ENCODE data around the gene AP1B1. TPM values are rescaled to one million over a fixed set of nuclear protein-coding genes. Genes with fewer than 3 reads are reported as not detected.

AP1B1 gene
- total RNA-seq, 4 donors from 2014 or later, result 55.6 to 97.0 (median 89.4) TPM

DNA sequence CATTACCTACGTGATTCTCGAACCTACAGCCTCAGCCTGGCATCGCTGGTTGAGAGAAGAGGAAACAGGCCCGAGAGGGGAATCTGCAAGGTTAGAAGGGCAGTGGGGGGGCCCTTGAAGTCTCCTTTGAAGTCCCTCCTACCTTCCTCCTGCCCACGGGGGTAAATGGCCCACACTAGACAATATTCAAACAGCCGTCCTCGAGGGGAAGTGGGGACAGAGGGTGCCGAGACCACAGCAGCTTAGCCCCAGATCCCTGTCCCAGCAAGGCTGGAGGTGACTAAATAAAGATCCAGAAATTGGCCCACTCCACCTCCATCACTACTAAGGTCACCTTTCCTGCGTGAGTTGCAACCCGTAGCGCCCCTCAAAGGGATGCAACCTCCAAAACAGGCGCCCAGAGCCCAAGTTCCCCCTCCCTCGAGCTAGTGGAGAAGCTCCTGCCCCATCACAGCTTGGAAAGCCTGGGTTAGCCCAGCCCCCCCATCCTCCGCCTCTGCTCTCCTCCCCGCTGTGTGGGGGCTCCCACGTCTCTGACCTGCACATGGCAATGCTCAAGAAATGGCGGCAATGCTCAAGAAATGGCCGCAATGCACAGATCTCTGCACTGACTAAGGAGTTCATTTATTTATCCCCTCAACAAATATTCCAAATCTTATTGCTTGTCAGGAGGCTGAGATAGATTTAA lies 72.1 kb downstream of the AP1B1 start:
- Histone ChIP-seq H3K4me3 (no peak overlapping the region), H3K27me3 (peaks cover 30% of the 10 kb centered on the region), H3K36me3 (no peaks in the 10 kb centered on the region), H3K4me1 (peaks cover 43% of the 10 kb centered on the region), H3K9me3 (no peaks in the 10 kb centered on the region), H3K27ac (no peak overlapping the region)
- TF ChIP-seq, protein P1, sequence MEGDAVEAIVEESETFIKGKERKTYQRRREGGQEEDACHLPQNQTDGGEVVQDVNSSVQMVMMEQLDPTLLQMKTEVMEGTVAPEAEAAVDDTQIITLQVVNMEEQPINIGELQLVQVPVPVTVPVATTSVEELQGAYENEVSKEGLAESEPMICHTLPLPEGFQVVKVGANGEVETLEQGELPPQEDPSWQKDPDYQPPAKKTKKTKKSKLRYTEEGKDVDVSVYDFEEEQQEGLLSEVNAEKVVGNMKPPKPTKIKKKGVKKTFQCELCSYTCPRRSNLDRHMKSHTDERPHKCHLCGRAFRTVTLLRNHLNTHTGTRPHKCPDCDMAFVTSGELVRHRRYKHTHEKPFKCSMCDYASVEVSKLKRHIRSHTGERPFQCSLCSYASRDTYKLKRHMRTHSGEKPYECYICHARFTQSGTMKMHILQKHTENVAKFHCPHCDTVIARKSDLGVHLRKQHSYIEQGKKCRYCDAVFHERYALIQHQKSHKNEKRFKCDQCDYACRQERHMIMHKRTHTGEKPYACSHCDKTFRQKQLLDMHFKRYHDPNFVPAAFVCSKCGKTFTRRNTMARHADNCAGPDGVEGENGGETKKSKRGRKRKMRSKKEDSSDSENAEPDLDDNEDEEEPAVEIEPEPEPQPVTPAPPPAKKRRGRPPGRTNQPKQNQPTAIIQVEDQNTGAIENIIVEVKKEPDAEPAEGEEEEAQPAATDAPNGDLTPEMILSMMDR (IDR thresholded peaks at IDR 0.05), result no peak
- TF ChIP-seq EP300 (IDR thresholded peaks at IDR 0.05), result no peak
- 70% methylated on average over 14 of the region's 18 CpGs for WGBS
- DNase-seq (ENCODE audit: low spot score in 2 of 2), result peak in 1 of 2 donors; percentile 64

DNA sequence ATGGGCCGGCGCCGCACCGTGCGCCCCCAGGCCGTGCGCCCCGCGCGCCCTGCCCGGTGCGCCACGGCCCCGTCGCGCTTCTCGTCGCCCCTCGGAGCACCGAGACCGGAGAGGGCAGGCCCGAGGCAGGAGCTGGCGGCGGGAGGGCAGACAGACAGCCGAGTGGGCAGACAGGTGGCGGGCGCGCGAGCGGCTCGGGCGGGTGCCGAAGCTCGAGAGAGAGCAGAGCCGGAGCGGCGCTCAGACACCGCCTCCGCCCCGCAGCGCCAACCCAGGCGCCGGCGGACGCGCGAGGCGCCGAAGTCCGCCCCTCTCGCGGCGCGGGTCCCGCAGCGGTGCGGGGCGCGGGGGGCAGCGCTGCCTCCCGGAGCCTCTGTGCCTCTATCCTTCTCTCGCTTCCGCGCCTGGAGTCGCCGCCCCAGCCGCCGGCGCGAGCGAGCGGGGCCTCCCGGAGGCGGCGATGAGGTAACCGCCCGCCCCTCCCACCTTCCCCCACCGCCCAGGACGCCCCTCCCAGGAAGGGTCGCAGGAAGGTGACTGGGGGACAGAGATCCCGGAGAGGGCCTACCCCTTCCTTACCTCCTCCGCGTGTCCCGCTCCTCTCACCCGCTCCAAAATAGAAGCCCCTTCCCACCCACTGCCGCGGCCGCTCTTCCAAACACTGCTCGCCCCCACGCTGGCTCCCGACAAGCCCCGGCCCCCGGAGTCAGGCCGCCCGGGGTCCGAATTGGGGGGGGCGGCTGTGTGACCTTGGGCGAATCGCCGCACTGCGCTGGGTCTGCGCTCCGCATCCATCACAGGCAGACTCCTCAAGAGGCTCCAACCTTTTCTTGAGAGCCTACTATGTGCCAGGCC lies 72.9 kb downstream of the AP1B1 start, which contains the start of gene RASL10A:
Gene RASL10A (minus strand): TSS at position 412 of the 855 bp plus-strand sequence. CDS start 451 bp downstream, outside the sequence.
- 3% methylated on average over 24 of the region's 103 CpGs for WGBS
- no peaks in the 10 kb centered on the region for H3K9me3 ChIP-seq
- DNase-seq (ENCODE audit: low spot score in 2 of 2), result peak in 1 of 2 donors; percentile 64

DNA sequence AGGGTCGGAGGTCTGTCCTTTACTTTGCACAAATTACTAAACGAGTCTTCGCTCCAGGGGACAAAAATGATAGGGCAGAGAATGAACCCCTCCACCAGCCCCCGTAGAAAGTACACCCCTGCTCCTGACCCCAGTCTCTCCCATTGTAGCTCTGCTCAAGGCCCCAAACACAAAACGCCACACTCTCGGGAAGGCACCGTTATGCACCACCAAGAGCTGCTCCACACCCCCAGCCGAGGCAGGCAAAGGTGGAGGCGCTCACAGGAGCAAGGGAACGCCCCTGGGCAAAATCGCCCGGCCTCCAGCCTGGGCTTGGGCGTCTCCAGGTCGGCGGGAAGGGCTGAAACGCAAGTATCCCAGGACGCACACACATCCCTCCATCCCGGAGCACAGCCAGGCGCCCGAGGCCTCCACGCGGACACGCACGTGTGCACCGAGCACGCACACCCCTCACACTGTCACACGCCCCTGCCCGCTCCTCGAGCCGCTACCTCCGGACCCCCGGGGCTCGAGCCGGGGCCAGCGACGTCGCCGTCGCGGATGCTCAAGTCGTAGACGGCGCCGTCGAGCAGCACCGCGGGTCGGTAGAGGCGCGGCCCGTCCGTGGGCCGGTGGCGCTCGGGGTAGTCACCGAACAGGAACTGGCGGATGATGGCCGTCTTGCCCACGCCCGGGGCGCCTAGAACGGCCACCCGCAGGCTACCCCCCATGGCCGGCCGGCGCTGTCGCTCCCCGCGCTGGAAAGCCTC lies 73.7 kb downstream of the AP1B1 start:
- Histone ChIP-seq H3K27ac (no peak overlapping the region), H3K4me3 (peak overlapping the region; percentile 52), H3K27me3 (peaks cover 30% of the 10 kb centered on the region), H3K4me1 (peaks cover 59% of the 10 kb centered on the region), H3K9me3 (no peaks in the 10 kb centered on the region), H3K36me3 (no peaks in the 10 kb centered on the region)
- 23% methylated on average over 7 of the region's 69 CpGs for WGBS
- TF ChIP-seq EP300 (IDR thresholded peaks at IDR 0.05) (no peak), POLR2A (IDR thresholded peaks at IDR 0.05) (no peak), POLR2AphosphoS5 (IDR thresholded peaks at IDR 0.05) (no peak)
- TF ChIP-seq, protein P1 (IDR thresholded peaks at IDR 0.05), result no peak
- peak; percentile 72 to 78 for DNase-seq (ENCODE audit: low spot score in 2 of 2)

More for the DNA sequence above, 72.9 kb downstream of the AP1B1 start, which contains the start of gene RASL10A:
- TF ChIP-seq POLR2A (IDR thresholded peaks at IDR 0.05), result no peak
- TF ChIP-seq, protein P1 (IDR thresholded peaks at IDR 0.05), result no peak
- TF ChIP-seq POLR2AphosphoS5 (IDR thresholded peaks at IDR 0.05), result no peak
- TF ChIP-seq EP300 (IDR thresholded peaks at IDR 0.05), result no peak
- Histone ChIP-seq H3K4me1 (peaks cover 51% of the 10 kb centered on the region), H3K27me3 (peaks cover 30% of the 10 kb centered on the region), H3K36me3 (no peaks in the 10 kb centered on the region), H3K4me3 (peak within 1 kb of the TSS; percentile 52), H3K27ac (no peak within 1 kb of the TSS)

DNA sequence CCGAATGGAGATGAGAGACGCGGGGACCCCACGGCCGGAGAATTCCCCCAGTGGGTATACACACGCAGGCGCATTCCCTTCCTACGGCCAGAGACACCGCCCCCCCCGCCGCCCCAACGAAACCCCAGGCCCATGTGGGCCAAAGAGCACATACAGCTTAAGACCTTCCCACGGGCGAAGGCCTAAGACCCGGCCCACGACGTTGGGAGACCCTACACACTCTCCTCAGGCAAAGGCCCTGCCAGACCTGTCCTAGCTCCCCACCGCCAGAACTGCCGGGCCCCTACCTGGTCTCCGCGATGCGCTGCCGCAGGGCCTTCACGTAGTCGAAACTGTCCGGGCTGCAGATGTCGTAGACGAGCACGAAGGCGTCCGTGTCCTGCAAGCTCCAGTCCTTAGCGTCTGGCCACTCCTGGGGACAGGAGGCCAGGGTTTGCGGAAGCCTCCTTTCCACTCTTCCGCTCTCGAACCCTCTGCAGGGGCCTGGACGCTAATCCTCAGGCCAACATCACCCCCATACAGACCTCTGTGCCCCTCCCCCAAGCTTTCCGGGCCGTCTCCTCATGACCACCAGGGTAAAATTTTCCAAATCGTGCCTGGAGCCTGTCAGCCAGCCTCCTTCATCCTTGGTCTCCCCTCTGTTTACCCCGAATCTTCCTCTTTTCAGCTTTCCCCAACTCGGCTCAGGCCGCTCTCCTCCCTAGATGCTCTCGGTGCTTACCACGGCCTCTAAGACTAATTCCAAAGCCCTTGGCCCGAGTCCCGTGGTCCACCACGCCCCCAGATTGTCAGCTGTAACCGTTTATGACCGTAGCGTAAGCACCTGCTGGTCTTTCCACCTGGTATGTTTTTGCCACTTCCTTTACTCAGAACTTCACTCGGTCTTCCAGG lies 74.5 kb downstream of the AP1B1 start:
- DNase-seq (ENCODE audit: low spot score in 2 of 2), result peak in 1 of 2 donors; percentile 75
- peaks cover 30% of the 10 kb centered on the region for H3K27me3 ChIP-seq
- no peak overlapping the region for H3K27ac ChIP-seq
- peaks cover 67% of the 10 kb centered on the region for H3K4me1 ChIP-seq
- peak overlapping the region; percentile 52 for H3K4me3 ChIP-seq
- no peaks in the 10 kb centered on the region for H3K9me3 ChIP-seq
- TF ChIP-seq POLR2A (IDR thresholded peaks at IDR 0.05) (no peak), POLR2AphosphoS5 (IDR thresholded peaks at IDR 0.05) (no peak), EP300 (IDR thresholded peaks at IDR 0.05) (no peak)
- TF ChIP-seq, protein P1 (IDR thresholded peaks at IDR 0.05), result no peak
- WGBS, result 13% methylated on average over 16 of the region's 51 CpGs
- no peaks in the 10 kb centered on the region for H3K36me3 ChIP-seq

All from suprapubic skin (tissue), 4 donors.